GM21447 (cell line): ENCODE data around the gene NUDT4.

Experiments used
- ATAC-seq: cut with Tn5 transposase; IDR thresholded peaks from one replicate; pipeline ENCODE4 v1.9.1; 2021; ENCODE audit not compliant: unreplicated experiment

The NUDT4 gene

GRCh38 chr12:93377252-93378195, at the start of gene NUDT4:
Gene NUDT4, plus strand, starts transcription at chr12:93377925. Its CDS starts 398 bp downstream, at chr12:93378323.
- peak; percentile 58 for ATAC-seq

- no peak for ATAC-seq
Measured at GRCh38 chr12:93333054-93333453, 44.7 kb upstream of the NUDT4 start.

GRCh38 chr12:93333828-93334227, 43.9 kb upstream of the NUDT4 start:
- ATAC-seq = no peak

DNA sequence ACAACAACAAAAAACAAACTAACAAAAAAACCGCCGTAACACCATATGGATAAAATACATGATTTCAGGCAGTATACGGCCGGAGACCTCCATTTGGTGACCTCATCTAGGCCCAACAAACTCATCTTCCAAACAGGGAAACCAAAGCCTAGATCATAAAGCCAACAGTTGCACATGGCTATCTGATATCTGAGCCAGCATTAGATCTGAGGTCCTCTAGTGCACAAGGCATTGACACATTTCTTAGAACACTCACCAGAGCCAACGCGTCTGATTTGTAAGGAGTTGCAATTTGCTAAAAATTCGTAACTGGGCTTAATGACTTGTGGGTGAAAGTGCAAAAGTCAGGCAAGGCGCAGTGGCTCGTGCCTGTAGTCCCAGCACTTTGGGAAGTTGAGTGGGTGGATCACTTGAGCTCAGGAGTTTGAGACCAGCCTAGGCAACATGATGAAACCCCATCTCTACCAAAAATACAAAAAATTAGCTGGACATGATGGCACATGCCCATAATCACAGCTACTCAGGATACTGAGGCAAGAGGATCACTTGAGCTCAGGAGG, 42.0 kb upstream of the NUDT4 start:
- no peak for ATAC-seq

- ATAC-seq = no peak
Measured at GRCh38 chr12:93336291-93336741, 41.4 kb upstream of the NUDT4 start.

- ATAC-seq = no peak
Measured at GRCh38 chr12:93338598-93338997, 39.1 kb upstream of the NUDT4 start.

DNA sequence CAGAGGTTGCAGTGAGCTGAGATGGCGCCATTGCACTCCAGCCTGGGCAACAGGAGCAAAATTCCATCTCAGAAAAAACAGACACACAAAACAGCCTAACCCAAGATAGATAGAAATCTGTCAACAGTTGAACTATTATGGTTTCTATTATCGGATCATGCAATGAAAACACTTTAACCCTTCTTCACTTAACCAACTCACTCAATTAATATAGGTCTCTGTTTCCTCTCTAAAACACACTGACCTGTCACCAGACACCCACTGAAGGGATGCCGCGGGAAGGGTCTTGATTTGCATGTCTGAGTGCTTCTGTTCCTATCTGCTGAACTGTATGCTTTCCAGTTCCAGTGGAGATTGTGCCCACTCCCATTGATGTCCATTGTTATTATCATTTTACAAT, 38.0 kb upstream of the NUDT4 start:
- ATAC-seq = no peak

GRCh38 chr12:93341409-93342049, 36.2 kb upstream of the NUDT4 start:
- ATAC-seq = no peak

DNA sequence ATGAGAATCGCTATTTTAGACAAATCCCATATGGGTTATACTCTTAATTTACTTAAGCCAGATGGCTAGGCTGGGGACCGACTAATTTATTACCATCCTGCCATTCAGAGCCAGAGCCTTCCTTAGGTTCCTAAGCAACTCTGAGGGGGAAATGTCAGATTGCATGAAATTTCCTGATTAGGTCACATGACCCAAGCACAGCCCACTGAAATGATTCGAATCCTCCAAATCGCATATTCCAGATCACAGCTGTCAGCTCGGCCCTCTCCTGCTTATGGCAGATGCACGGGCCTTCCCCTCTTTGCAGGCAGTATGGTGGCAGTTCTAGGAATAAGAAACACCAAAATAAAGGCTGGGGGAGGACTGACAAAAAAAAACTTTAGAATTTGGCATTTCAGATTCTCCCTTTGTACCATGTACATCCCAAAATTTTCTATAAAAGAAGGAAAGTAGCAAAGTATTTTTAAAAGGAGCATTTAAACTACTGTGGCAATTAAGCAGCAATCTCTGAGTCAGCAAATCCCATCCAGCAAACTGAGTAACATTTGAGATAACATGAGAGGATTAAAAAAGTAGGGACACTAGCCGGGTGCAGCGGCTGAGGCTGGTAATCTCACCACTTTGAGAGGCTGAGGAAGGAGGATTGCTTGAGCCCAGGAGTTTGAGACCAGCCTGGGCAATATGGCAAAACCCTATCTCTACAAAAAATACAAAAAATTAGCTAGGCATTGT, 30.5 kb upstream of the NUDT4 start:
- ATAC-seq = no peak

GRCh38 chr12:93348575-93349435, 28.9 kb upstream of the NUDT4 start:
- ATAC-seq = no peak

DNA sequence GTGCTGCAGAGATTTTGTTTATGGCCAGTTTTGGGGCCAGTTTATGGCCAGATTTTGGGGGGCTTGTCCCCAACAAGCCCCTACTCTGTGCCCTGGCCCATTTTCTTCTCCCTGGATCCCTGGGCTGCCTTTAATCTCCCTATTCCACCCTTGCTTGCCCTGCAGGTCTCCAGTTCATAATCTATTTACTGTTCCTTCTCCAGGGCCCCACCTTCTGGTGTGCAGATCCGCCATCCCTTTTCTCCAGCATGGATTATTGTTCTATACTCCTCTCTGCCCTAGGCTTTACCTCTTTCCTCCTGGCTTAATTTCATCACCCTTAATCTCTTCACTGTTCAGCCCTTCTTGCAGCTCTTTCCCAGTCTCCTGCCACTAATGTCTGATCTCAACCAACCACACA, 26.0 kb upstream of the NUDT4 start:
- no peak for ATAC-seq

DNA sequence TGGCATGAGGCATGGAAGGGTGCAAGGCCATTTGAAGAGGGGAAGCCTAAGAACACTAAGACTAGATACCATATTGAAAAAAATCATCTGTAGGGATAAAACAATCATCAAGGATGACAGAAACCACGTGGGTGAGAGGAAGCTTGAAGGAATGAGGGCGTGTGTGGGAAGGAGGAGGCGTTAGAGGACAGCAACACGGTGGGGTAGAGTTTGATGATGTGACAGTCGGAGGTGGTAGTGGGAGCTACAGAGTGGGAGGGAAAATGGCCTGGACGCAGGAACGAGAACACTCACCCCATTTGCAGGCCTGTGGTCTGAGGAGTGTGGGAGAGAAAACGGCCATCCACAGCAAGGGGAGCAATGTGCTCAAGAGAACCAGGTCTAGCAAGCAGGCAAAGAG, 25.4 kb upstream of the NUDT4 start:
- no peak for ATAC-seq

GRCh38 chr12:93356214-93356613, 21.5 kb upstream of the NUDT4 start:
- ATAC-seq = no peak

DNA sequence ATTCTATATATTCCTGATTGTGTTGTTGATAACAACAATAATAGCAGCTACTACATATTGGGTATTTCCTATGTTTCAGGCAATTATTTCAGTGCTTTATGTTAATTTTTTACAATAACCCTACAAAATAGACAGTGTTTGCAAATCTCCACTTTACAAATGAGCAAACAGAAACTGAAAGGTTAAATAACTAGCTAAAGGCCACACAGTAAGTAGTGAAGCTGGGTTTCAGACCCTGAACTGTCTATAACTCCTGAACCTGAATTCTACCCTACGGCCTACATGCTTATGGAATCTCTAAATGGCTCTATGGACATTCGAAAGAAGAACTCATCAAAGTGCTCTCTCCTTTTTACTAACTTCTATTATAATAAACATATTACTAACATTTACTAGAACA, 19.7 kb upstream of the NUDT4 start:
- peak; percentile 88 for ATAC-seq

DNA sequence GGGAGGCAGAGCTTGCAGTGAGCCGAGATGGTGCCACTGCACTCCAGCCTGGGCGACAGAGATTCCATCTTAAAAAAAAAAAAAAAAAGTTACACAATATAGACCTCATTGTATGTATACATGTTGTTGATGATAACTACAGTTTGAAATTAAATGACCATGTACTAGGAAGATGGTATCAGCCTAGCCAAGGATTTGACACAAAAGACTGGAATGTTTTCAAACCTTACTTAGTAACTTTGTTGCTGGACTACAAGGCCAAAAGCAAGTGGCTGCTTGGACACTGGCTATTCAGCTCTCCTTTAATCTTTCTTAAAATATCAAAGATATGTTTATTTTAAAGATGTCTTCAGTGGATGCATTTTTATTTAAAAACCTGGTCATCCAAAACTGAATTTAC, 18.9 kb upstream of the NUDT4 start:
- no peak for ATAC-seq

DNA sequence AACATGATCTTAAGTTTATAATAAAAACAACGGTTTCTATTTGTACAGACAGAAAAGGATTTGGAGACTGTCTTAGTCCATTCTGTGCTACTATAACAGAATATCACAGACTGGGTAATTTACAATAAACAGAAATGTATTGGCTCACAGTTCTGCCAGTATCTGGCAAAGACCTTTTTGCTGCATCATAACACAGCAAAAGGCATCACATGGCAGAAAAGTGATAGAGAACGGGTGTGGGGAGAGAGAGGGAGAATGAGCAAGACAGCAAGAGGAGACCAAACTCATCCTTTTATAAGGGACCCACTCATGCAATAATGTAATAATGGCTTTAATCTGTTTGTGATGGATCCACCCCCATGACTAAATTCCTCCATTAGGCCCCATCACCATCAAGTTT, 17.0 kb upstream of the NUDT4 start:
- no peak for ATAC-seq

DNA sequence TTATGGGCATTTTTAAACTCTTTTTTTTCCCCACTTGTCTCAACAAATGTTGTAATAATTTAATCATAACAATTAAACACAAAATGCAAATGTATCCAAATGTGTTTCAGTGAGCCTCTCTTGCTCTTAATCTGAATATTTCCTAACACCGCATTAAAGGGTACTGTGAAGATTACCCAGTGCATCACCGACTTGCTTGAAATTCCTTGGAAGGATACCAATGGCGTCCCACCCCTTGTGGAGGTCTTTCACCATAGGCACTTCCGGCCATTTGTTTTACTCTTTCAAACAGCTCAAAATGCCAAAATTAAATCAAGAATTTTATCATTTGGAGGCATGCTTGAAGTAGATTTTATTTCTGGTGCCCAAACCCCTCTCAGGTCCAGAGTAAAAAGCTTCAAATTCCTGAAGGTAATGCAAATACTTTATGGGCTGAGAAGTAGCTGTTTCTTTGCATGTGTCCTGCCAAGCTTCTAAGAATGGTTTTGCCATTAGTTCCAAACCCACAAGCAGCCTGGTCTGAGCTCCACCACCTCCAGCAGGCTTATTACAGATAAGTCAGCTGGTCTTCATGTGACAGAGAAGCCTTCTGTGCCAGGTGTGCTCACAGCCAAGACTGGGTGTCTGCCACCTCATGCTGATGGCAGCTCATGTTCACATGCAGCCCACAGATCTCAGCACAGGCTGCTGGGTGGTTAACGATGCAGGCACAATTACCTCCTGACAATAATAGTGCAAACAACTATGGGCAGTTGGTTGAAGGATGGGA, 16.4 kb upstream of the NUDT4 start:
- ATAC-seq = no peak

GRCh38 chr12:93363841-93364297, 13.9 kb upstream of the NUDT4 start:
- peak; percentile 67 for ATAC-seq

- ATAC-seq = no peak
Measured at GRCh38 chr12:93365616-93366405, 11.9 kb upstream of the NUDT4 start.
